Astrocyte (in vitro differentiated cells and primary cell): ENCODE data around the gene CDH22.

ENCODE experiments used
- CTCF ChIP-seq: IDR thresholded peaks from 2 replicates; pipeline ENCODE4 v1.5.1; 2011; ENCODE audit warnings: low read depth, mild to moderate bottlenecking, inconsistent platforms, low read length, moderate library complexity; ENCODE audit not compliant: insufficient read depth
- EZH2 ChIP-seq: IDR thresholded peaks from 2 replicates; pipeline ENCODE4 v1.6.1; 2012; ENCODE audit warnings: mild to moderate bottlenecking, low read length, inconsistent platforms; ENCODE audit not compliant: insufficient read depth

DNA sequence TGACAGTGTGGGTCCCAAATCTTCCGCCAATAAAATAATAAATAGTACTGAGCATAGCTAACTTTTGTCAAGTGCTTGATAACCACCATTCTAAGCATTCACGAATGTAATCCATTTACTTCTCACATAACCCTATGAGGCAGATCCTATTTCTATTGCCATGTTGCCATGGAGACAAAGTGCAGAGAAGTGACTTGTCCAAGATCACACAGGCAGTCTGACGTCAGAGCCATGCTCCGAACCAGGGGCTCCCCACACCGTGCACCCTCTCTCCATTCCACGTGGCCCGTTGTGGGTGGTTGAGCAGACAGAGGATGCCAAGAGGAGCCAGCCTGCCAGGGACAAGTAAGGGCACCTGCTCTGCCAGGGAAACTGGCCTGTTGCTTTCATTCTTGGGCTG lies 38.9 kb downstream of the CDH22 start:
- TF ChIP-seq EZH2 (no peak), CTCF (no peak)
